Esophagus squamous epithelium (tissue), 5 donors: ENCODE results near the gene RSPO1. TPM values are rescaled to one million over a fixed set of nuclear protein-coding genes. Genes with fewer than 3 reads are reported as not detected.
A peak's percentile ranks its signal among the peaks of the same experiment; 100 is the strongest.

ENCODE experiments used
- DNase-seq: peaks from one replicate; lab custom pipeline; 2025; lab: John Stamatoyannopoulos, UW
- H3K27ac ChIP-seq, 4 donors: fragments of 200-600 bp; sonication (generic); one replicate each; pipeline ENCODE4 v1.5.1; 2016 to 2019; ENCODE audit warnings: mild to moderate bottlenecking in 1 of 4
- H3K27me3 ChIP-seq, 4 donors: fragments of 200-600 bp; sonication (generic); 1 replicate in 3 of 4; 2 replicates in 1 of 4; pipeline versions ENCODE4 v1.5.1 to v1.6.0; 2017 to 2021; ENCODE audit warnings: antibody characterized with exemption in 1 of 4
- H3K36me3 ChIP-seq, 3 donors: fragments of 200-600 bp; sonication (generic); one replicate each; pipeline ENCODE4 v1.5.1; 2016 to 2019
- H3K4me1 ChIP-seq, 3 donors: fragments of 200-600 bp; sonication (generic); one replicate each; pipeline ENCODE4 v1.5.1; 2017 to 2019
- H3K4me3 ChIP-seq, 4 donors: fragments of 200-600 bp; sonication (generic); 1 replicate in 3 of 4; 2 replicates in 1 of 4; pipeline ENCODE4 v1.5.1; 2016 to 2019; ENCODE audit warnings: mild to moderate bottlenecking in 2 of 4, moderate library complexity in 1 of 4
- H3K9me3 ChIP-seq, 3 donors: fragments of 200-600 bp; sonication (generic); one replicate each; pipeline ENCODE4 v1.5.1; 2016 to 2019
- POLR2A ChIP-seq, 4 donors: fragments of 450-650 bp; IDR thresholded peaks; one replicate each; pipeline ENCODE4 v1.6.1; 2017; ENCODE audit warnings: antibody characterized with exemption in 4 of 4, mild to moderate bottlenecking in 4 of 4, moderate library complexity in 3 of 4
- WGBS, 2 donors: methylation state at CpG; one replicate each; pipeline ENCODE4 v1.1.5; 2018; 5-methylcytosine and 5-hydroxymethylcytosine counted together
- intact Hi-C: fragments of 100-400 bp; cut with DNase I; formaldehyde crosslinking; loops from one replicate; pipeline ENCODE4 v1.15.0; 2022
- total RNA-seq, 4 donors: library from RNA; depleted of rRNA; stranded (reverse); fragments of >200 nt; gene quantifications; one replicate each; pipeline ENCODE4 v1.1.0, GENCODE V29; 2016
- TF ChIP-seq, protein P1 (sequence below), 6 experiments: fragments of 450-650 bp in 4 of 6; fragments of 200-600 bp in 2 of 6; sonication (generic) in 2 of 6; IDR thresholded peaks; one replicate each; pipeline ENCODE4 v1.5.1; 2016 to 2019; ENCODE audit warnings: antibody characterized with exemption in 6 of 6, mild to moderate bottlenecking in 4 of 6, moderate library complexity in 4 of 6
- donor health status: DM: yes; HTN: yes; CAD: no.

RSPO1 gene
- total RNA-seq, 4 donors from 2014 or later = 0.49 to 6.1 (median 2.4) TPM

DNA sequence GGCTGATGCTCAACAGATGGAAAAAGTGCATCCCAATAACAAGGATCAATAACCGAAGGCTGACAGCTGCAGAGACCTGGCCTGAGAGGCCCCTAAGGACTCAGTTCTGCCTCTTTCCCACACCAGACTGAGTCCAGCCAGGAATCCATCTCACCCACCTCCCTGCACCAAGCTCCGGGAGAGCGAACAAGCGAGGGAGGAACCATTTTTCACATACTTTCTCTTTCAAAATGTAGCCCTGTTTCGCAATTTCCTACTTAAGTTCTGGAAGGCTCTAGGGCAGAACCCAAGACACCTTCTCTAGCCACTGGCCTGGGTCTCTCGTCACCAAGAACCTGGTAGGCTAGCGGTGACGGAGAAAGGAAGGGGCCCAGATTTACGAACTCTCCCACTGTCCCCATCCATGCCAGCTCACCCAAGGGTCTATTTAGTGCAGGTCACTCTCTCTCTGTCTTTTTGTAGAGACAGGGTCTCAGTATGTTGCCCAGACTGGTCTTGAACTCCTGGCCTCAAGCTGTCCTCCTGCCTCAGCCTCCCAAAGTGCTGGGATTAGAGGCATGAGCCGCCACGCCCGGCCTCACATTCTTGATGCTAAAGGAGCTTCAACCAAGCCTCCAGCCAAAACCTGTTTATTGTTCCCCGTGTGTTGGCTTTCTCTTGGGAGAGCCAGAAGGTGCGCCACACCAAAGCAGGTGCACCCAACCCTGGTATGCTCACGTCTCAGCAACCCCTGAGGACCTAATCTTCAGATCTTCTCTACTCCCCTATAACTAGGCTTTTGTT lies 28.0 kb downstream of the RSPO1 start:
- no peak for DNase-seq
- H3K9me3 ChIP-seq = no peaks in the 10 kb centered on the region
- peaks cover 0 to 40% (median 0%) of the 10 kb centered on the region in 4 donors for H3K27me3 ChIP-seq
- H3K36me3 ChIP-seq = no peaks in the 10 kb centered on the region
- peak overlapping the region in 1 of 4 donors; percentile 15 for H3K4me3 ChIP-seq
- H3K27ac ChIP-seq = peak overlapping the region in 3 of 4 donors; percentile 15 to 60 (median 28)
- peaks cover 0 to 25% (median 0%) of the 10 kb centered on the region in 3 donors for H3K4me1 ChIP-seq
- 66 to 72% methylated on average over 12 to 14 of the region's 15 CpGs for WGBS, 2 donors
- TF ChIP-seq, protein P1, sequence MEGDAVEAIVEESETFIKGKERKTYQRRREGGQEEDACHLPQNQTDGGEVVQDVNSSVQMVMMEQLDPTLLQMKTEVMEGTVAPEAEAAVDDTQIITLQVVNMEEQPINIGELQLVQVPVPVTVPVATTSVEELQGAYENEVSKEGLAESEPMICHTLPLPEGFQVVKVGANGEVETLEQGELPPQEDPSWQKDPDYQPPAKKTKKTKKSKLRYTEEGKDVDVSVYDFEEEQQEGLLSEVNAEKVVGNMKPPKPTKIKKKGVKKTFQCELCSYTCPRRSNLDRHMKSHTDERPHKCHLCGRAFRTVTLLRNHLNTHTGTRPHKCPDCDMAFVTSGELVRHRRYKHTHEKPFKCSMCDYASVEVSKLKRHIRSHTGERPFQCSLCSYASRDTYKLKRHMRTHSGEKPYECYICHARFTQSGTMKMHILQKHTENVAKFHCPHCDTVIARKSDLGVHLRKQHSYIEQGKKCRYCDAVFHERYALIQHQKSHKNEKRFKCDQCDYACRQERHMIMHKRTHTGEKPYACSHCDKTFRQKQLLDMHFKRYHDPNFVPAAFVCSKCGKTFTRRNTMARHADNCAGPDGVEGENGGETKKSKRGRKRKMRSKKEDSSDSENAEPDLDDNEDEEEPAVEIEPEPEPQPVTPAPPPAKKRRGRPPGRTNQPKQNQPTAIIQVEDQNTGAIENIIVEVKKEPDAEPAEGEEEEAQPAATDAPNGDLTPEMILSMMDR (IDR thresholded peaks at IDR 0.05) = no peak
- no peak for TF ChIP-seq POLR2A (IDR thresholded peaks at IDR 0.05)
- intact Hi-C loops = no loop called here

DNA sequence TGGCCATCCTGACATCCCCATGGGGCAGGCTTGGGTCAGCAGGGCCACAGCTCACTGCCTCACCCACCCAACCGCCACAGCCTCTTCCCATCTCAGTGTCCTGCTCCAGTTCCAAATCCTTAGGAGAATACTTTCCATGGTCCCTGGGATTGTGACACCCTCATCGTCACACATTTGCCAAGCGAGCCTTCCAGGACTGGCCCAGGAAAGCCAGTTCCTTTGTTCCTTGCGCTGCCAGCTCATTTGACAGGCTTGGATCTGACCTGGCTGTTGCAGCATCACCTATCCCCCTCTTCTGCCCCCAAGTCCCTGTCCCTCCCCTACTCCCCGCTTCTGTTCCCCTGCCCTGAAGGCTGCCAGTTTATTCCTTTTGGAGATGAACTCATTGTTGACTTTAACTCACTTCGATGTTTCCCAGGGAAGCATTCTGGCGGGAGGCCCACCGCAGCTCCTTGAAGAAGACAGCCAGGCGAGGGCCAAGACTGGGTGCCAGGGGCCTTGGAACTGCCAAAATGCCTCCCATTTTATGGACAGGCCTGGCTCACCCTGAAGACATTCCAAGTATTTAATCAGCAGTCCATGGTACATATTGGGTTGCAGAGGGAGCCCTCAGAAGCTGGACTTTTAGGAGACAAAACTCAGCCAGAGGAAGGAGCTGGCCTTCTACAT lies 28.8 kb downstream of the RSPO1 start:
- peaks cover 0 to 37% (median 0%) of the 10 kb centered on the region in 4 donors for H3K27me3 ChIP-seq
- H3K4me1 ChIP-seq = peaks cover 0 to 25% (median 0%) of the 10 kb centered on the region in 3 donors
- H3K36me3 ChIP-seq = no peaks in the 10 kb centered on the region
- intact Hi-C loops = no loop called here
- H3K9me3 ChIP-seq = no peaks in the 10 kb centered on the region
- 71 to 84% methylated on average over 6 to 8 of the region's 9 CpGs for WGBS, 2 donors
- TF ChIP-seq, protein P1 (IDR thresholded peaks at IDR 0.05) = no peak
- TF ChIP-seq POLR2A (IDR thresholded peaks at IDR 0.05) = no peak
- H3K4me3 ChIP-seq = peak overlapping the region in 1 of 4 donors; percentile 15
- H3K27ac ChIP-seq = peak overlapping the region in 3 of 4 donors; percentile 15 to 60 (median 28)
- no peak for DNase-seq

DNA sequence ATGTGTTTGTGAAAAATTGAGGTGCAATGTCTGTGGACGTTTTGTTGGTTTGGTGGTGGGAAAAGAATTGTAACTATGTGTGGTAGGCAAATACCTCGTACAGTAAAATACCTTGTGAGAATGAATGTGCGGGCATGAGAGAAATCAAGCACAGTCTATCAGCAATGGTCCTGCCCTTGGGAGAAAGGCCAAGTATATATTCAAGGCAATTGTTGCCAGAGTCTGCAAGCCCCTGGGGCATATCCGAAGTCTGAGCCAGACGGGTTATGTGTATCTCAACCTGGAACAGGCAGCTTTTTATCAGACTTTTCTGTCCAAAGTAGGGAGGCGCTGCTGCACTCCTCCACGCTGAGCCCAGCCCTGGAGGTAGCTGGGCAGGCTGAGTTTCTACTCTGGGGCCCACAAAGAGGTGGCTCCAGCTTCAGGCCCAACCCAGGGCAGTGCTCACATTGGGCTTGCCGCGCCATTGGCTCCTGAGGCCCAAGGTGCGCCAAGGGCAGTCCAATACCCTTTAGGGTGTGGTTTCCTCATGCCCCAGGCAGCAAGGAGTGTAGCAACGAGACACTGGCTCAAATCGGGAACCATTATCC lies 29.5 kb downstream of the RSPO1 start:
- no peak overlapping the region for H3K4me3 ChIP-seq
- DNase-seq = no peak
- intact Hi-C loops = no loop called here
- H3K9me3 ChIP-seq = no peaks in the 10 kb centered on the region
- 40 to 74% methylated on average over 9 to 10 of the region's 12 CpGs for WGBS, 2 donors
- H3K27ac ChIP-seq = peak overlapping the region in 2 of 4 donors; percentile 15 to 60
- H3K27me3 ChIP-seq = peaks cover 0 to 37% (median 0%) of the 10 kb centered on the region in 4 donors
- no peaks in the 10 kb centered on the region for H3K36me3 ChIP-seq
- H3K4me1 ChIP-seq = peaks cover 0 to 25% (median 0%) of the 10 kb centered on the region in 3 donors
- no peak for TF ChIP-seq POLR2A (IDR thresholded peaks at IDR 0.05)
- TF ChIP-seq, protein P1 (IDR thresholded peaks at IDR 0.05) = no peak

DNA sequence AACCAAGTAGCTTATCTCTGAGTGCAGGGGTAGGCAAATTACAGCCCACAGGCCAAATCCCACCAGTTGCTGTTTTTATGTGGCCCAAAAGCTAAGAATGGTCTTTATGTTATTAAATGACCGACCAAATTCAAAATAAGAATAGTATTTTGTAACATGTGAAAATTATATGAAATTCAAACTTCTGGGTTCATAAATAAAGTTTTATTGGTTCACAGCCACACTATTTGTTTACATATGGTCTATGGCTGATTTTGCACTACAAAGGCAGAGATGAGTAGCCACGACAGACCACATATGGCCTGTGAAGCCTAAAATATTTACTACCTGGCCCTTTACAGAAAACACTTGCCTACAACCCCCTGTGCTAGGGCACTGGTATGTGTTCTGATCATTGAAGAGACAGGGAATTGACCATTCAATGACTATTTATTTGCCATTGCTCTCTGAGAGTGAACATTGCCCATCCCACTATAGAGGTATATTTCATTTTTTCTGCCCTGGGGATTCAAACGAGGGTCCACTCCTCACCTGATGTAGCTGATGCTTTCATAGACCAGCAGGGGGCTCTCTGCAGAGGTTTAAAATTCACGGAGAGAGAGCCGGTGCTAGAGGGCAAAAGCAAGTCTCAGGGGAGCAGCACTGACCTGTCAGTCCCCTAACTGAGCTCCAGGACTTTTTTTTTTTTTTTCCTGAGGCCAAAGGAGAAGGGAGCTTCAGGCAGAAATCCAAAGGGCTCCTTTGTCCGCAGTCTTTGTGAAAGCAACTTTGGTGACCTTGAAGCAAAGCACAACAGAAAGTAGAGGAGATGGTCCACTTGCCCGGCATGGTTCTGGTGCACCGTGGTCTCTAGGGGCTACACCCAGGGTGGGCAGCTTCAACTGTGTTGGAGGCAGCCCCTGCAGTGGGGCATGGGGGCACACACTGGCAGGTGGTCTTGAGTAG lies 31.7 kb downstream of the RSPO1 start:
- Histone ChIP-seq H3K27me3 (peaks cover 0 to 32% (median 0%) of the 10 kb centered on the region in 4 donors), H3K4me3 (no peak overlapping the region), H3K4me1 (peaks cover 0 to 25% (median 0%) of the 10 kb centered on the region in 3 donors), H3K9me3 (no peaks in the 10 kb centered on the region), H3K36me3 (no peaks in the 10 kb centered on the region), H3K27ac (no peak overlapping the region)
- no peak for DNase-seq
- TF ChIP-seq POLR2A (IDR thresholded peaks at IDR 0.05) = no peak
- TF ChIP-seq, protein P1 (IDR thresholded peaks at IDR 0.05) = peak in 5 of 6 experiments; percentile 39 to 62 (median 48)
- intact Hi-C loops = loop anchor here (5.0 kb wide), 1 partner anchor 79 kb away; no protein-coding TSS in a partner anchor
- 36 to 39% methylated on average over 6 to 8 of the region's 8 CpGs for WGBS, 2 donors
